HEK293 (cell line): ENCODE data around the gene CUEDC1.

ENCODE experiments used
- CTCF ChIA-PET: fragments of 350-600 bp; formaldehyde crosslinking; extraction: SDS; loops from one replicate; lab custom pipeline; 2021; ENCODE audit warnings: antibody characterized with exemption; lab: Yijun Ruan, JAX
- POLR2A ChIA-PET: fragments of 300-600 bp; formaldehyde crosslinking; extraction: SDS; loops from one replicate; lab custom pipeline; 2020; ENCODE audit warnings: antibody characterized with exemption, inconsistent platforms; lab: Yijun Ruan, JAX
- H3K27ac ChIP-seq: fragments of 200-500 bp; sonication (Bioruptor generic); 2 replicates; pipeline ENCODE4 v1.5.1; 2014; ENCODE audit warnings: low read depth, low read length, control low read depth, inconsistent platforms; ENCODE audit errors: extremely low read depth
- H3K36me3 ChIP-seq, 2 experiments: fragments of 200-500 bp in 1 of 2; sonication (Bioruptor generic) in 1 of 2; 1 replicate in 1 of 2; 2 replicates in 1 of 2; pipeline ENCODE4 v1.5.1; 2014 to 2017; ENCODE audit warnings: inconsistent platforms in 2 of 2, low read length in 2 of 2; ENCODE audit not compliant: control insufficient read depth in 2 of 2, insufficient read depth in 1 of 2
- H3K4me1 ChIP-seq: fragments of 200-500 bp; sonication (Bioruptor generic); 2 replicates; pipeline ENCODE4 v1.5.1; 2014; ENCODE audit warnings: mild to moderate bottlenecking, low read length, inconsistent platforms; ENCODE audit not compliant: control insufficient read depth, insufficient read depth
- H3K4me3 ChIP-seq: 2 replicates; pipeline ENCODE4 v1.5.1; 2011; ENCODE audit warnings: low read depth, mild to moderate bottlenecking, control low read depth, low read length, moderate library complexity
- H3K9me3 ChIP-seq: fragments of 200-500 bp; sonication (Bioruptor generic); 2 replicates; pipeline ENCODE4 v1.5.1; 2014; ENCODE audit warnings: low read depth, low read length, inconsistent platforms; ENCODE audit not compliant: control insufficient read depth, insufficient read depth
- BCL11B ChIP-seq: fragments of 450-650 bp; formaldehyde crosslinking; IDR thresholded peaks from 2 replicates; pipeline ENCODE4 v1.5.1; 2016; ENCODE audit warnings: low read depth, missing biosample characterization, missing genetic modification characterization
- KLF9 ChIP-seq: fragments of 450-650 bp; formaldehyde crosslinking; IDR thresholded peaks from 2 replicates; pipeline ENCODE4 v1.5.1; 2016; ENCODE audit warnings: missing biosample characterization, missing genetic modification characterization, low read depth
- MEIS1 ChIP-seq: sonication (generic); formaldehyde crosslinking; IDR thresholded peaks from 2 replicates; pipeline ENCODE4 v1.8.1; 2022; ENCODE audit warnings: missing genetic modification reagents, mild to moderate bottlenecking, borderline replicate concordance
- MYNN ChIP-seq: fragments of 450-650 bp; formaldehyde crosslinking; IDR thresholded peaks from 2 replicates; pipeline ENCODE4 v1.5.1; 2016; ENCODE audit warnings: missing biosample characterization, missing genetic modification characterization, borderline replicate concordance
- OSR2 ChIP-seq: fragments of 450-650 bp; formaldehyde crosslinking; IDR thresholded peaks from 2 replicates; pipeline ENCODE4 v1.5.1; 2016; ENCODE audit warnings: missing biosample characterization, missing genetic modification characterization
- PRDM6 ChIP-seq: fragments of 450-650 bp; formaldehyde crosslinking; IDR thresholded peaks from 2 replicates; pipeline ENCODE4 v1.5.1; 2017; ENCODE audit warnings: missing biosample characterization, missing genetic modification characterization
- REPIN1 ChIP-seq: fragments of 450-650 bp; formaldehyde crosslinking; IDR thresholded peaks from 2 replicates; pipeline ENCODE4 v1.5.1; 2017; ENCODE audit warnings: missing biosample characterization, missing genetic modification characterization, low read depth
- SCRT1 ChIP-seq: fragments of 450-650 bp; formaldehyde crosslinking; IDR thresholded peaks from 2 replicates; pipeline ENCODE4 v1.5.1; 2016; ENCODE audit warnings: missing biosample characterization, missing genetic modification characterization, borderline replicate concordance
- SCRT2 ChIP-seq: fragments of 450-650 bp; formaldehyde crosslinking; IDR thresholded peaks from 2 replicates; pipeline ENCODE4 v1.5.1; 2016; ENCODE audit warnings: missing biosample characterization, missing genetic modification characterization
- SP7 ChIP-seq: fragments of 450-650 bp; formaldehyde crosslinking; IDR thresholded peaks from 2 replicates; pipeline ENCODE4 v1.5.1; 2016; ENCODE audit warnings: missing biosample characterization, missing genetic modification characterization
- WT1 ChIP-seq: fragments of 450-650 bp; formaldehyde crosslinking; IDR thresholded peaks from 2 replicates; pipeline ENCODE4 v1.5.1; 2016; ENCODE audit warnings: missing biosample characterization, missing genetic modification characterization
- ZBTB17 ChIP-seq: fragments of 450-650 bp; formaldehyde crosslinking; IDR thresholded peaks from 2 replicates; pipeline ENCODE4 v1.5.1; 2016; ENCODE audit warnings: missing biosample characterization, missing genetic modification characterization
- ZFHX2 ChIP-seq: fragments of 450-650 bp; formaldehyde crosslinking; conservative IDR thresholded peaks from 2 replicates; pipeline ENCODE4 v1.5.1; 2016; ENCODE audit warnings: missing biosample characterization, missing genetic modification characterization
- ZFP41 ChIP-seq: fragments of 450-650 bp; formaldehyde crosslinking; IDR thresholded peaks from 2 replicates; pipeline ENCODE4 v1.5.1; 2016; ENCODE audit warnings: missing biosample characterization, missing genetic modification characterization, borderline replicate concordance
- ZNF114 ChIP-seq: fragments of 450-650 bp; formaldehyde crosslinking; IDR thresholded peaks from 2 replicates; pipeline ENCODE4 v1.5.0; 2017; ENCODE audit warnings: missing biosample characterization, missing genetic modification characterization
- ZNF221 ChIP-seq: fragments of 450-650 bp; formaldehyde crosslinking; IDR thresholded peaks from 2 replicates; pipeline ENCODE4 v1.5.1; 2017; ENCODE audit warnings: missing biosample characterization, missing genetic modification characterization, borderline replicate concordance
- ZNF311 ChIP-seq: fragments of 450-650 bp; formaldehyde crosslinking; IDR thresholded peaks from 2 replicates; pipeline ENCODE4 v1.5.1; 2017; ENCODE audit warnings: missing biosample characterization, missing genetic modification characterization, borderline replicate concordance
- ZNF350 ChIP-seq: fragments of 450-650 bp; formaldehyde crosslinking; IDR thresholded peaks from 2 replicates; pipeline ENCODE4 v1.5.0; 2017; ENCODE audit warnings: missing biosample characterization, mild to moderate bottlenecking, missing genetic modification characterization
- ZNF626 ChIP-seq: fragments of 450-650 bp; sonication (Bioruptor Pico); formaldehyde crosslinking; IDR thresholded peaks from 2 replicates; pipeline ENCODE4 v1.5.1; 2018; ENCODE audit warnings: missing biosample characterization, missing genetic modification characterization, inconsistent platforms
- ZNF791 ChIP-seq: fragments of 450-650 bp; formaldehyde crosslinking; IDR thresholded peaks from 2 replicates; pipeline ENCODE4 v1.5.1; 2016; ENCODE audit warnings: missing biosample characterization, missing genetic modification characterization
- TF ChIP-seq, protein P1 (sequence below): fragments of 450-650 bp; formaldehyde crosslinking; IDR thresholded peaks from 2 replicates; pipeline ENCODE4 v1.5.1; 2017; ENCODE audit warnings: missing biosample characterization, missing genetic modification characterization
- TF ChIP-seq, protein P2 (sequence below): fragments of 450-650 bp; formaldehyde crosslinking; IDR thresholded peaks from 2 replicates; pipeline ENCODE4 v1.5.1; 2016; ENCODE audit warnings: missing biosample characterization, missing genetic modification characterization, borderline replicate concordance
- TF ChIP-seq, protein P3 (sequence below): fragments of 450-650 bp; formaldehyde crosslinking; IDR thresholded peaks from 2 replicates; pipeline ENCODE4 v1.5.1; 2016; ENCODE audit warnings: missing biosample characterization, missing genetic modification characterization
- TF ChIP-seq, protein P4 (sequence below): fragments of 450-650 bp; formaldehyde crosslinking; IDR thresholded peaks from 2 replicates; pipeline ENCODE4 v1.5.1; 2017; ENCODE audit warnings: missing biosample characterization, missing genetic modification characterization

The CUEDC1 gene

GRCh38 chr17:57940653-57941329, 14.4 kb downstream of the CUEDC1 start (continued):
- TF ChIP-seq PRDM6 (tag by site-specific recombination), result 0 out of 2 replicates have a peak, but pooled peaks have one; percentile 21
- TF ChIP-seq, protein P1, sequence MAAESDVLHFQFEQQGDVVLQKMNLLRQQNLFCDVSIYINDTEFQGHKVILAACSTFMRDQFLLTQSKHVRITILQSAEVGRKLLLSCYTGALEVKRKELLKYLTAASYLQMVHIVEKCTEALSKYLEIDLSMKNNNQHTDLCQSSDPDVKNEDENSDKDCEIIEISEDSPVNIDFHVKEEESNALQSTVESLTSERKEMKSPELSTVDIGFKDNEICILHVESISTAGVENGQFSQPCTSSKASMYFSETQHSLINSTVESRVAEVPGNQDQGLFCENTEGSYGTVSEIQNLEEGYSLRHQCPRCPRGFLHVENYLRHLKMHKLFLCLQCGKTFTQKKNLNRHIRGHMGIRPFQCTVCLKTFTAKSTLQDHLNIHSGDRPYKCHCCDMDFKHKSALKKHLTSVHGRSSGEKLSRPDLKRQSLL (tag by site-specific recombination), result no peak
- TF ChIP-seq REPIN1 (tag by site-specific recombination), result no peak
- no peak; the same call in 1 of the 2 replicates for TF ChIP-seq ZFHX2
- no peak for TF ChIP-seq KLF9 (tag by site-specific recombination)
- TF ChIP-seq, protein P2, sequence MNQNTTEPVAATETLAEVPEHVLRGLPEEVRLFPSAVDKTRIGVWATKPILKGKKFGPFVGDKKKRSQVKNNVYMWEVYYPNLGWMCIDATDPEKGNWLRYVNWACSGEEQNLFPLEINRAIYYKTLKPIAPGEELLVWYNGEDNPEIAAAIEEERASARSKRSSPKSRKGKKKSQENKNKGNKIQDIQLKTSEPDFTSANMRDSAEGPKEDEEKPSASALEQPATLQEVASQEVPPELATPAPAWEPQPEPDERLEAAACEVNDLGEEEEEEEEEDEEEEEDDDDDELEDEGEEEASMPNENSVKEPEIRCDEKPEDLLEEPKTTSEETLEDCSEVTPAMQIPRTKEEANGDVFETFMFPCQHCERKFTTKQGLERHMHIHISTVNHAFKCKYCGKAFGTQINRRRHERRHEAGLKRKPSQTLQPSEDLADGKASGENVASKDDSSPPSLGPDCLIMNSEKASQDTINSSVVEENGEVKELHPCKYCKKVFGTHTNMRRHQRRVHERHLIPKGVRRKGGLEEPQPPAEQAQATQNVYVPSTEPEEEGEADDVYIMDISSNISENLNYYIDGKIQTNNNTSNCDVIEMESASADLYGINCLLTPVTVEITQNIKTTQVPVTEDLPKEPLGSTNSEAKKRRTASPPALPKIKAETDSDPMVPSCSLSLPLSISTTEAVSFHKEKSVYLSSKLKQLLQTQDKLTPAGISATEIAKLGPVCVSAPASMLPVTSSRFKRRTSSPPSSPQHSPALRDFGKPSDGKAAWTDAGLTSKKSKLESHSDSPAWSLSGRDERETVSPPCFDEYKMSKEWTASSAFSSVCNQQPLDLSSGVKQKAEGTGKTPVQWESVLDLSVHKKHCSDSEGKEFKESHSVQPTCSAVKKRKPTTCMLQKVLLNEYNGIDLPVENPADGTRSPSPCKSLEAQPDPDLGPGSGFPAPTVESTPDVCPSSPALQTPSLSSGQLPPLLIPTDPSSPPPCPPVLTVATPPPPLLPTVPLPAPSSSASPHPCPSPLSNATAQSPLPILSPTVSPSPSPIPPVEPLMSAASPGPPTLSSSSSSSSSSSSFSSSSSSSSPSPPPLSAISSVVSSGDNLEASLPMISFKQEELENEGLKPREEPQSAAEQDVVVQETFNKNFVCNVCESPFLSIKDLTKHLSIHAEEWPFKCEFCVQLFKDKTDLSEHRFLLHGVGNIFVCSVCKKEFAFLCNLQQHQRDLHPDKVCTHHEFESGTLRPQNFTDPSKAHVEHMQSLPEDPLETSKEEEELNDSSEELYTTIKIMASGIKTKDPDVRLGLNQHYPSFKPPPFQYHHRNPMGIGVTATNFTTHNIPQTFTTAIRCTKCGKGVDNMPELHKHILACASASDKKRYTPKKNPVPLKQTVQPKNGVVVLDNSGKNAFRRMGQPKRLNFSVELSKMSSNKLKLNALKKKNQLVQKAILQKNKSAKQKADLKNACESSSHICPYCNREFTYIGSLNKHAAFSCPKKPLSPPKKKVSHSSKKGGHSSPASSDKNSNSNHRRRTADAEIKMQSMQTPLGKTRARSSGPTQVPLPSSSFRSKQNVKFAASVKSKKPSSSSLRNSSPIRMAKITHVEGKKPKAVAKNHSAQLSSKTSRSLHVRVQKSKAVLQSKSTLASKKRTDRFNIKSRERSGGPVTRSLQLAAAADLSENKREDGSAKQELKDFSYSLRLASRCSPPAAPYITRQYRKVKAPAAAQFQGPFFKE (tag by site-specific recombination), result no peak
- TF ChIP-seq OSR2 (tag by site-specific recombination), result peak; percentile 26; the same call in 1 of the 2 replicates
- no peak for TF ChIP-seq SP7 (tag by site-specific recombination)
- no peak for TF ChIP-seq ZNF791

GRCh38 chr17:57940231-57940630, 15.0 kb downstream of the CUEDC1 start:
- H3K9me3 ChIP-seq, result no peaks in the 10 kb centered on the region
- TF ChIP-seq ZNF350 (tag by site-specific recombination) (no peak), ZNF311 (tag by site-specific recombination) (no peak), BCL11B (tag by site-specific recombination) (no peak), MEIS1 (CRISPR knock-in tag) (no peak), ZFP41 (tag by site-specific recombination) (no peak), SCRT1 (peak; percentile 47; the same call in 1 of the 2 replicates), SCRT2 (tag by site-specific recombination) (peak; percentile 94), WT1 (tag by site-specific recombination) (no peak), ZNF626 (no peak), KLF9 (tag by site-specific recombination) (no peak), ZNF221 (tag by site-specific recombination) (no peak), ZBTB17 (tag by site-specific recombination) (peak; percentile 65), ZNF114 (tag by site-specific recombination) (no peak), MYNN (tag by site-specific recombination) (no peak)
- TF ChIP-seq, protein P3, sequence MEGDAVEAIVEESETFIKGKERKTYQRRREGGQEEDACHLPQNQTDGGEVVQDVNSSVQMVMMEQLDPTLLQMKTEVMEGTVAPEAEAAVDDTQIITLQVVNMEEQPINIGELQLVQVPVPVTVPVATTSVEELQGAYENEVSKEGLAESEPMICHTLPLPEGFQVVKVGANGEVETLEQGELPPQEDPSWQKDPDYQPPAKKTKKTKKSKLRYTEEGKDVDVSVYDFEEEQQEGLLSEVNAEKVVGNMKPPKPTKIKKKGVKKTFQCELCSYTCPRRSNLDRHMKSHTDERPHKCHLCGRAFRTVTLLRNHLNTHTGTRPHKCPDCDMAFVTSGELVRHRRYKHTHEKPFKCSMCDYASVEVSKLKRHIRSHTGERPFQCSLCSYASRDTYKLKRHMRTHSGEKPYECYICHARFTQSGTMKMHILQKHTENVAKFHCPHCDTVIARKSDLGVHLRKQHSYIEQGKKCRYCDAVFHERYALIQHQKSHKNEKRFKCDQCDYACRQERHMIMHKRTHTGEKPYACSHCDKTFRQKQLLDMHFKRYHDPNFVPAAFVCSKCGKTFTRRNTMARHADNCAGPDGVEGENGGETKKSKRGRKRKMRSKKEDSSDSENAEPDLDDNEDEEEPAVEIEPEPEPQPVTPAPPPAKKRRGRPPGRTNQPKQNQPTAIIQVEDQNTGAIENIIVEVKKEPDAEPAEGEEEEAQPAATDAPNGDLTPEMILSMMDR (tag by site-specific recombination), result no peak
- TF ChIP-seq, protein P4, sequence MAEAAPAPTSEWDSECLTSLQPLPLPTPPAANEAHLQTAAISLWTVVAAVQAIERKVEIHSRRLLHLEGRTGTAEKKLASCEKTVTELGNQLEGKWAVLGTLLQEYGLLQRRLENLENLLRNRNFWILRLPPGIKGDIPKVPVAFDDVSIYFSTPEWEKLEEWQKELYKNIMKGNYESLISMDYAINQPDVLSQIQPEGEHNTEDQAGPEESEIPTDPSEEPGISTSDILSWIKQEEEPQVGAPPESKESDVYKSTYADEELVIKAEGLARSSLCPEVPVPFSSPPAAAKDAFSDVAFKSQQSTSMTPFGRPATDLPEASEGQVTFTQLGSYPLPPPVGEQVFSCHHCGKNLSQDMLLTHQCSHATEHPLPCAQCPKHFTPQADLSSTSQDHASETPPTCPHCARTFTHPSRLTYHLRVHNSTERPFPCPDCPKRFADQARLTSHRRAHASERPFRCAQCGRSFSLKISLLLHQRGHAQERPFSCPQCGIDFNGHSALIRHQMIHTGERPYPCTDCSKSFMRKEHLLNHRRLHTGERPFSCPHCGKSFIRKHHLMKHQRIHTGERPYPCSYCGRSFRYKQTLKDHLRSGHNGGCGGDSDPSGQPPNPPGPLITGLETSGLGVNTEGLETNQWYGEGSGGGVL (tag by site-specific recombination), result no peak
- TF ChIP-seq, all 188 proteins: peak for 3
- Histone ChIP-seq H3K27ac (no peak overlapping the region), H3K4me1 (peaks cover 51% of the 10 kb centered on the region), H3K4me3 (no peak overlapping the region), H3K36me3 (no peaks in the 10 kb centered on the region)
- ChIA-PET CTCF (interaction anchor here (0.6 to 2.0 kb wide), 5 partner anchors 9 to 683 kb away, joined by 3 to 11 read pairs (median 3); no protein-coding TSS in a partner anchor), POLR2A (interaction anchor here (0.6 to 5.0 kb wide), 7 partner anchors 8 to 67 kb away, joined by 3 to 33 read pairs (median 3); partner anchors contain the start of genes CUEDC1 and SRSF1)
